GM06990 (cell line): Measurements from ENCODE around the gene ANKRD40.

Experiments used
- DNase-seq: peaks from one replicate; pipeline ENCODE4 v3.0.0-alpha.2; 2011; ENCODE audit not compliant: insufficient read length; ENCODE audit errors: extremely low read depth
- H3K27me3 ChIP-seq: replicated peaks from 2 replicates; pipeline ENCODE4 v1.6.0; 2011; ENCODE audit warnings: low read length; ENCODE audit not compliant: control insufficient read depth, insufficient read depth
- H3K36me3 ChIP-seq: 2 replicates; pipeline ENCODE4 v1.5.1; 2011; ENCODE audit warnings: low read length; ENCODE audit not compliant: control insufficient read depth, insufficient read depth
- H3K4me3 ChIP-seq: replicated peaks from 2 replicates; pipeline ENCODE4 v1.5.1; 2011; ENCODE audit warnings: low read depth, mild to moderate bottlenecking, control low read depth, low read length
- CTCF ChIP-seq: IDR thresholded peaks from 2 replicates; pipeline ENCODE4 v1.5.1; 2011; ENCODE audit warnings: low read length, control low read depth, mild to moderate bottlenecking, inconsistent platforms; ENCODE audit not compliant: insufficient read depth, poor library complexity, severe bottlenecking

ANKRD40 gene

GRCh38 chr17:50661348-50661747 lies 46.4 kb downstream of the ANKRD40 start:
- Histone ChIP-seq H3K27me3 (peaks cover 1% of the 10 kb centered on the region), H3K36me3 (no peaks in the 10 kb centered on the region), H3K4me3 (no peak overlapping the region)
- TF ChIP-seq CTCF: no peak
- DNase-seq: no peak

GRCh38 chr17:50660887-50661345 lies 46.8 kb downstream of the ANKRD40 start:
- Histone ChIP-seq H3K27me3 (peaks cover 1% of the 10 kb centered on the region), H3K36me3 (no peaks in the 10 kb centered on the region)

DNA sequence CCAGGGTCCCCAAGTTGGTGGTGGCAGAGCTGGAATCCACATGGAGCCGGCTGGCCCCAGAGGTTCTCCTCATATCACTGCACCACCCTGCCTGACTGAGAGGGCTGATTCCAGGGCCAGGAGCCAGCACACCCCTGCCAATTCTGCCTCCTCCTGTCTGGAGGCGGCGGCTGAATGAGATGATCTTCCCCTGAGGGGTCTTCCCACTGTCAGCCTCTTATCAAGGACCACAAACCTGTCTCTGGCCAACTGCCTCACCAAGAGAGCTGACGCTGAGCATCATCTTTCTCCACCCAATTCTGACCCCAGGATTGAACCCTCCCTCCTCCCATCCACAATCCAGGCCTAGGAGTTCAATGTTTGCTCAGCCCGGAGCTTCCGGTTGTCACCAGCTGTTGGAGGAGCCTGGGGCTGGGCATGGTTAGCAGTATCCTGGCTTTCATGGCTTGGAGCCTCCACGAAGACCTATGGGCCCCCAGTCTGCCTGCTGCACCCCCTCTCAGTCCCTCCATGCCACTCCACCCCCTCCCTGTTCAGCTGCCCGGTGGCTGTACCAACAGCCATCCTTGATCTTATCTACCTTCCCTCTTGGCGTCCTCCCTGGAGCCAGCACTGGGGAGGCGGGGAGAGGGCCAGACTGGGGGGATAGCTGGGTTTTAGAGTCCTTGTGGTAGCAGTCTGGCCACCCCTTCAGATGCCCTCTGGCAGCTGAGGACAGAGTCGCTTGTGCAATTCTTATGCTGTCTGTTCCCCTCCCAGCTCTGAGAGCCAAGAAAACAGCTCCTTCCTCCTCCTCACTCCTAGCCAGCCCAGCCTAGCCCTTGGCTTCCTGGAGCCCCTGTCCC lies 47.5 kb downstream of the ANKRD40 start:
- Histone ChIP-seq H3K4me3 (no peak overlapping the region), H3K27me3 (peaks cover 1% of the 10 kb centered on the region)

More at GRCh38 chr17:50660887-50661345, 46.8 kb downstream of the ANKRD40 start:
- DNase-seq: no peak
- TF ChIP-seq CTCF: no peak
- no peak overlapping the region for H3K4me3 ChIP-seq

GRCh38 chr17:50659179-50659578 lies 48.5 kb downstream of the ANKRD40 start:
- Histone ChIP-seq H3K4me3 (no peak overlapping the region), H3K27me3 (no peaks in the 10 kb centered on the region; the same call in 1 of the 2 replicates), H3K36me3 (no peaks in the 10 kb centered on the region)
- TF ChIP-seq CTCF: no peak
- DNase-seq: no peak

More for the DNA sequence above, 47.5 kb downstream of the ANKRD40 start:
- H3K36me3 ChIP-seq: no peaks in the 10 kb centered on the region
- TF ChIP-seq CTCF: no peak
- DNase-seq: no peak

GRCh38 chr17:50658616-50659015 lies 49.1 kb downstream of the ANKRD40 start:
- DNase-seq: no peak
- no peaks in the 10 kb centered on the region for H3K36me3 ChIP-seq
- H3K4me3 ChIP-seq: no peak overlapping the region
- TF ChIP-seq CTCF: no peak
- H3K27me3 ChIP-seq: no peaks in the 10 kb centered on the region; the same call in 1 of the 2 replicates

DNA sequence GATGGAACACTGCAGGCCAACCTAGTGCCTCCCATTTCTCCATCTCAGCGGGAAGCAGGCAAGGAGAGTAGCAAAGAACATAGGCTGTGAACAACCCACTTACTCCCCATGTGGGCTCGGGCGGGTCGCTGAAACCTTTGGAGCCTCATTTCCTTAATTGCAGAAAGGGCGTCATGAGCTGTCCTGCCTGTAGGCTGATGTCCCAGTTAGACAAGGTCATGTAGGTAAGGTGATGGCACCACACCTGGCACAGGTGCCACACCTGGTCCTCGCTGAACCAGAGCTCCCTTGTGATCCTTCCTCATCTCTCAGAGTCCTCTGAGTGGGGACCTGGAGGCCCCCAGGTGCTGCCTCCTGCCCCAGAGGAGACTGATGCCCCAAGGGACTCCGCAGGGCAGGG lies 50.1 kb downstream of the ANKRD40 start:
- no peak for TF ChIP-seq CTCF
- H3K4me3 ChIP-seq: no peak overlapping the region
- no peaks in the 10 kb centered on the region for H3K36me3 ChIP-seq
- H3K27me3 ChIP-seq: no peaks in the 10 kb centered on the region; the same call in 1 of the 2 replicates
- DNase-seq: no peak
